GM19455 (cell line): Measurements from ENCODE around the gene SLC6A19.

ENCODE experiments used
- ATAC-seq: cut with Tn5 transposase; IDR thresholded peaks from one replicate; pipeline ENCODE4 v1.9.1; 2021; ENCODE audit not compliant: unreplicated experiment

SLC6A19 gene

GRCh38 chr5:1193591-1193985 is 7.8 kb upstream of the SLC6A19 start:
- no peak for ATAC-seq

GRCh38 chr5:1194378-1194777 is 7.0 kb upstream of the SLC6A19 start:
- no peak for ATAC-seq

GRCh38 chr5:1195439-1195838 is 6.0 kb upstream of the SLC6A19 start:
- ATAC-seq, result no peak

- no peak for ATAC-seq
Measured at GRCh38 chr5:1195916-1196315, 5.5 kb upstream of the SLC6A19 start.

- no peak for ATAC-seq
Measured at GRCh38 chr5:1196562-1196961, 4.8 kb upstream of the SLC6A19 start.

- ATAC-seq, result no peak
Measured at GRCh38 chr5:1197876-1198666, 3.3 kb upstream of the SLC6A19 start.

GRCh38 chr5:1199340-1199648 is 2.1 kb upstream of the SLC6A19 start:
- no peak for ATAC-seq

GRCh38 chr5:1199649-1200494 is 1.5 kb upstream of the SLC6A19 start:
- ATAC-seq, result no peak

- ATAC-seq, result no peak
Measured at GRCh38 chr5:1200495-1201326, 684 bp upstream of the SLC6A19 start.

- no peak for ATAC-seq
Measured at GRCh38 chr5:1202026-1202797, 817 bp downstream of the SLC6A19 start.

- no peak for ATAC-seq
Measured at GRCh38 chr5:1202798-1203185, 1.4 kb downstream of the SLC6A19 start.

GRCh38 chr5:1203311-1203967 is 2.0 kb downstream of the SLC6A19 start:
- no peak for ATAC-seq

GRCh38 chr5:1203968-1204692 is 2.7 kb downstream of the SLC6A19 start:
- no peak for ATAC-seq

GRCh38 chr5:1204693-1205242 is 3.4 kb downstream of the SLC6A19 start:
- no peak for ATAC-seq

- ATAC-seq, result no peak
Measured at GRCh38 chr5:1205255-1206180, 4.1 kb downstream of the SLC6A19 start.

- no peak for ATAC-seq
Measured at GRCh38 chr5:1206521-1207412, 5.4 kb downstream of the SLC6A19 start.

GRCh38 chr5:1207555-1207954 is 6.2 kb downstream of the SLC6A19 start:
- no peak for ATAC-seq
